HG02678 (cell line): Measurements from ENCODE around the gene NACAD.
A peak's percentile ranks its signal among the peaks of the same experiment; 100 is the strongest.
"Not testable (repeated sequence)": the region's sequence is repeated elsewhere in the genome, so short reads cannot be mapped to it uniquely, and the experiment has no call there.

ENCODE experiments used
- ATAC-seq: cut with Tn5 transposase; IDR thresholded peaks from one replicate; pipeline ENCODE4 v1.9.1; 2021; ENCODE audit warnings: mild to moderate bottlenecking, moderate library complexity; ENCODE audit not compliant: unreplicated experiment

NACAD gene

GRCh38 chr7:45114926-45115325 lies 26.2 kb upstream of the NACAD start:
- ATAC-seq: no peak

- not testable (repeated sequence) for ATAC-seq
Observed at GRCh38 chr7:45114257-45114656, 25.5 kb upstream of the NACAD start.

GRCh38 chr7:45112648-45113047 lies 23.9 kb upstream of the NACAD start:
- ATAC-seq: no peak

DNA sequence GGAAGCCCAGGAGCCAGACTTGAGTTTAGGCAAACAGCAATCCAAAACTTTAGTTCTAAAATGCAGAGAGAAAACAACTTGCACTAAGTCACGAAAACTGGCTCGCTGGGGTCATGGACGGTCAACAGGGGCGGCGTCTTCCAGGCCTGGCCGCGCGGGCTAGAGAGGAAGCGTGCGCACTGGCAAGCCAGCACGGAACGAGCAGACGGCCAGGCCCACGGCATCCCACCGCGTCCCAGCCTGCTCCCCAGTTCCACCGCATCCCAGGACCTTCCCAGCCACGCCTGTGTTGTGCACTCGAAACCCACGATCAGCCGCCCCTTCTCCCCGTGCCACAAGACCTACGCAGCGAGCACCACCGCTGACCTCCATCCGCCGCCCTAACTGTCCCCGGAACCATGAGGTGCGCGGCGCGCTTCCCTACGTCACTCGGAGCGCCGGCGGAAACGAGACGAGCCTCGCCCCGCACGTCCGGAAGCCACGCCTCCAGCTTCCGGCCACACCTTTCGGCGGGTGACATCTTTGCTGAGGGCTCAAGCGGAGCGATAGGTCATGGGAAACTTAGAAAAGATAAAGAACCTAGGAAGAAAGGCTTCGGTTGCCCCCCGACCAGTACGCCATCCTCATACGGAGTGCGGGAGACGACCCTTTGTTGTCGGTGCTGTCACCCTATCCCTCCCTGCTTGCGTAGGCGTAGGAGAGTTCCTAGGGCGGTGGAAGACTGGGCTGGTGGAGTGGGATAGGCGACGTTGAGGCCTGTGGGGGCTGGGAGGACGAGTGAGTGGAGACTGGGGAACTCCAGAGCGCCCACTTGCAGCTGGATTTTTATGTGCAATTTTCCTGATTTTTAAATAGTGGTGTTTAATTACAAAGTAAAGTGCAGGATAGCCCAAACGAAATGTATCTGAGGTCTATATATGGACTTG lies 22.8 kb upstream of the NACAD start, which contains the start of gene TBRG4:
TBRG4 (minus strand) TSS at position 400 of the 926 bp plus-strand sequence. CDS start 2,460 bp downstream, outside the sequence.
- peak; percentile 97 for ATAC-seq

DNA sequence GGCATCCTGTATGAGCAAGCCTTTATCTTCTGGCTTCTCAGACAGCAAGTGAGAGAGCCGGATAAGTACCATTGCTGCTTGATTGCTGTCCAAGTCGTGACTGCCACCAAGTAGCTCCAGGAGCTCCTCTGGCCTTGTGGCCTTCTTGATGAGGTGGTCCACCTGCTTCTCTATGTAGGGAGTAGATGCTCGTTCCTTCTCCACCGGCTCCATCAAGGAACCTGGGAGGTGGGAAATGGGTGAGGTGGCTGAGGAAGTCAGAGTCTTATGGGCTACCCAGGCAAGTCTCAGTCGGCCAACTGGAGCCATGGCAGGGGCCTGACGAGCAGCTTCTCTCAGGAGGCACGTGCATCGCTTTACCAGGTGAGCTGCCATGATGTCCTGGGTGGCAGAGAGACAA lies 20.1 kb upstream of the NACAD start:
- ATAC-seq: no peak

GRCh38 chr7:45107356-45107755 lies 18.6 kb upstream of the NACAD start:
- ATAC-seq: no peak

- no peak for ATAC-seq
Observed at GRCh38 chr7:45106820-45107219, 18.1 kb upstream of the NACAD start.

- ATAC-seq: no peak
Observed at GRCh38 chr7:45105588-45106188, 16.9 kb upstream of the NACAD start.

DNA sequence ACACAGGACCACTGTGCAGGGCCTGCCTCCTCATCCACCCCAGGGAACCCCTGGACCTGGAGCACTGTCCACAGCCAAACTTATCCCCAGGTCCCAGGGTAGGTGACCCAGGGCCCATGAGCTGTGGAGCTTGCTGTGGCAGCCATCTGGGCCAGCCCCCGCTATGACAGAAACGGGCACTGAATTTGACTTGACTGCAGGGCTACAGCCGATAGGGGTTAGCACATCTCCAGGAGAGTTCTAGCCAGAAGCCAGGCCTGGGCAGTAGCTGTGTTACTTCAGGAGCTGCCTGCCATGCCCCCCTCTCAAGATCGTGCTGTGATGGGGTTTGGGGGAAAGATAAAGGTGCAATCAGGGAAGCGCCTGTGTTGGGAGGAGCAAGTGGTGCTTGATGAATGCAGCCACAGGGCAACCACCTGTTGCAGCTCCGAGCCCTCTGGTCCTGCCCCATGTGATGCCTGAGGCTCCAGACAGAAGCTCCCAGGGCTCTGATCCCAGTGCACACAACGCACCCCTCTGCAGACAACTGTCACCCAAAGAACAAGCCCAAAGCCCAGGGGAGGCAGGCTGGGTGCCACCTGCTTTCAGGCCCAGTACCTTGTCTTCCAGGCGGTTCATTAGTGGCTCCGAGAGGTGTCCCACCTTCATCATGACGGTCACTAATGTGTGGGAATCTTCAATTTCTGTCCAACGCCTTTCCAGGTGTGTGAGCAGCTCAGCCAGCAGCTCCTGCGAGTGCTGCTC lies 16.2 kb upstream of the NACAD start:
- ATAC-seq: no peak

GRCh38 chr7:45103958-45104843 lies 15.4 kb upstream of the NACAD start:
- ATAC-seq: no peak

DNA sequence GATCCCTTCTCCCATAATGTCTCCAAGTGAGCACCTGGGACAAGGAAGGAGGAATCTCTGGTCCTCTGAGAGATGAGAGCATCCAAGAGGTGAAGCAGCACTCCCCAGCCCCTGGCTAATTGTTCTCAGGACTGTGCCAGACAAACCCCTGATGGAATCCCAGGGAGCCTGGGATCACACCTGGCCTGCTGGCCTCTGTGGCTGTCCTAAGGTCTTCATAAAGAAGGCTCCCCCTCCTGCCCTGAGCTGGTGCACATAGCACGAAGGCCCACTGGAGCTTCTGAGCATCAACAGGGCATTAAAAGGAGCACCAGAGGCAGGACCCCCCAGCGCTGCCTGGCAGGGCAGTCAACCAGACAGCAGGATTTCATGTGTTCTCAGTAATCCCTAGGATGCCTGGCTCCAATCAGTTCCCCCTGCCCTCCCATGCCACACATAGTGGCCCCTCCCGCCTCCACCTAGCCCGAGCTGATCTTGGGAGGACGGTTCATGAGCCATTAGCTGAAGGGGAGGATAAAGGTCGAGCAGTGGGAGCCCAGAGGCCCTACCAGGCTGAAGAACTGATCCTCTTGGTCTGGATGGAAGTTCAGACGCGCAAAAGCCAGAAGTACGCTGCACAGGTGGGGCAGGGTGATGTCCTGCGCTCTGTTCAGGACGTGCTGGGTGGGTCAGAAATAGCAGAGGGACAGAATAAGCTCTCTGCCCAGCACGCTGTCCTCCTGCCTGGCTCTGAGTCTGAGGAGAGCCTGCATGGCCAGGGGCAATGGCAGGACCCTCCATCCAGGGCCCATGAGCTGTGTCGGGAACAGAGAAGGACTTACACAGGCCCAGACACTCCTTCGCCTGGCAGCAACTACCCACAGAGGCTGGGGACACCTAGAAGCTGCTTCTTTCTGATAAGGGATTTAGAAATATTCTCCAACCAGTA lies 14.3 kb upstream of the NACAD start:
- ATAC-seq: no peak

GRCh38 chr7:45101748-45102147 lies 13.0 kb upstream of the NACAD start:
- no peak for ATAC-seq

- ATAC-seq: no peak
Observed at GRCh38 chr7:45100761-45101480, 12.2 kb upstream of the NACAD start.

DNA sequence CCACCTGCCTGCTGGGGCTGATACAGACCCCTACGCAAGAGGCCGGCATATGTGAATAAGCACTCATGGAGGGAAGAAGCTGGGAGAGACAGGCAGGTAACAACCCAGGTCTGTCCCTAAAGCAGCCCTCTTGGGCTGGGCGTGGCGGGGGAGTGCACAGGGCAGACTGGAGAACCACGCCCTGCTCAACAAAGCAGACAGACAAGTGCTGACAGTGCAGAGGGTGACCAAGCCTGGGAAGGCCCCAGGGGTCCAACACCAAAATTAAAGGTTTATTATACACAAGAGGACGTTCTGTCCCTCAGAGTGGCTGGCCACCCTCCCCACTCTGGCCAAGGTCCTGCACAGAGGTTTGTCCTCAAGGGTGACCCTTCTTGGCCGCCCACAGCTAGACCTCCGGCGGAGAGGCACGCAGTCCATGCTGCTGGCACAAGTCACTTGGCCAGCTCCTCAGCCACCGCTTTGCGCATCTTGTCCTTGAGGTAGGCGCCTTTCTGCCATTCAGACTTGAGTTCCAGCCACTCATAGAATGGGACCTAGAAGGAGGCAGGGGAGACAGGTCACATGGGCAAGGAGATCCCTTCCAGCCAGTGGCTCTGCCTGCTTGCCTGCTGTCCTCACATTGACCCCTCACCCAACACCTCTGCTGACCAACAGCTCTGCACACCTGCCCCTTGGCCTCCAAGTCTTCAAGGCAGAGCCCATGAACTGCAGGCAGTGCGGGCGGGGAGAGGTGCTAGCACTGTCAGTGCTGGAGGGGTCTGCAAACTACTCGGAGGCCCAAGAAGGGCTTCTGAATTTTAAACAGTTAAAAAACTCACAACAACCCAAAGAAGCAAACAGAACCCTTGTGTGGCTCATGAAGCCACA lies 11.4 kb upstream of the NACAD start:
- ATAC-seq: no peak

- no peak for ATAC-seq
Observed at GRCh38 chr7:45098983-45099839, 10.4 kb upstream of the NACAD start.

DNA sequence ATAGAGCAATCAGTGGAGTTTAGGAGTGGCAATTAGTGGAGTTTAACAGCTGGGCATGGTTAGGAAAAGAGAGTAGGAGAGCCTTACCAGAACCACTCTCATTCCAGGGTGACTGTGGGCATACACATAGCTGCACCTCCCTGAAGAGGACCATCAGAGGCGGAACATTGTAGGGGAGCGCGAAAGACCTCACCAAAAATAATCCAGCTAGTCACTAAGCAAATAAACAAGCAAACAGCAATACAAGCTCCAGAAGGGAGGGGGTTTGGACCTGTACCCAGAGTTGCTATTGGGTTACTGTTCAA lies 4.1 kb upstream of the NACAD start:
- no peak for ATAC-seq
